ACC112 (cell line): ENCODE measurements around the gene VRK1.

ENCODE experiments used
- H2AFZ ChIP-seq: fragments of 200-600 bp; sonication (generic); one replicate; pipeline ENCODE4 v1.6.0; 2017; ENCODE audit warnings: antibody characterized with exemption, low read length; ENCODE audit not compliant: unreplicated experiment
- H3K27ac ChIP-seq: fragments of 200-600 bp; sonication (generic); 2 replicates; pipeline ENCODE4 v1.5.1; 2014; ENCODE audit warnings: low read depth, mild to moderate bottlenecking, antibody characterized with exemption, low read length, moderate library complexity
- H3K27me3 ChIP-seq: fragments of 200-600 bp; sonication (generic); 2 replicates; pipeline ENCODE4 v1.6.1; 2014; ENCODE audit warnings: mild to moderate bottlenecking, antibody characterized with exemption, low read length, moderate library complexity, mixed read lengths; ENCODE audit not compliant: insufficient read depth
- H3K36me3 ChIP-seq: fragments of 200-600 bp; sonication (generic); 2 replicates; pipeline ENCODE4 v1.6.1; 2016; ENCODE audit warnings: mild to moderate bottlenecking, antibody characterized with exemption, low read length, moderate library complexity, mixed read lengths; ENCODE audit not compliant: insufficient read depth
- H3K4me1 ChIP-seq: fragments of 200-600 bp; sonication (generic); one replicate; pipeline ENCODE4 v1.6.1; 2016; ENCODE audit warnings: low read length, mixed read lengths; ENCODE audit not compliant: insufficient read depth, unreplicated experiment, control insufficient read depth
- H3K4me3 ChIP-seq: fragments of 200-600 bp; sonication (generic); 2 replicates; pipeline ENCODE4 v1.5.1; 2014; ENCODE audit warnings: mild to moderate bottlenecking, low read depth, low read length
- H3K79me2 ChIP-seq: fragments of 200-600 bp; sonication (generic); one replicate; pipeline ENCODE4 v1.6.0; 2016; ENCODE audit warnings: low read length; ENCODE audit not compliant: control insufficient read depth, unreplicated experiment, insufficient read depth

Gene VRK1

DNA sequence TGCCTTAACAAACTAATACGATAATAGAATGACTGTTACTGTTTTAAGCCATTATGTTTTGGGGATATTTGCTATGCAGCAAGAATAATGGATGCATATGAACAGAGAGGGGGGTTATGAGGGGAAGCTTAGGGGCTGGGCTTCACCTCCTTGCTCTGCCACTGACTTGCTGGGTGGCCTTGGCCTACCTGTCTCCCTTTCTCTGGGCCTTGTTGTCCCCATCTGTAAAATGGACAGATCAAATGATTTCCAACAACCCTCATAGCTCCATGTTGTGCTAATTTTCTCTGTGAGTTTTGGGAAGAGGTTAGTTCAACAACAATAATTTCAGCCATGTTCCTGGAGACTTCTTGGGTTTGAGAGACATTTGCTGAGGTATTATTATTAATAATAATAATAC is 119.6 kb downstream of the VRK1 start:
- Histone ChIP-seq H3K4me3 (no peak overlapping the region), H3K79me2 (no peaks in the 10 kb centered on the region), H2AFZ (no peak overlapping the region), H3K27me3 (no peaks in the 10 kb centered on the region), H3K36me3 (no peaks in the 10 kb centered on the region), H3K4me1 (no peaks in the 10 kb centered on the region), H3K27ac (no peak overlapping the region)

DNA sequence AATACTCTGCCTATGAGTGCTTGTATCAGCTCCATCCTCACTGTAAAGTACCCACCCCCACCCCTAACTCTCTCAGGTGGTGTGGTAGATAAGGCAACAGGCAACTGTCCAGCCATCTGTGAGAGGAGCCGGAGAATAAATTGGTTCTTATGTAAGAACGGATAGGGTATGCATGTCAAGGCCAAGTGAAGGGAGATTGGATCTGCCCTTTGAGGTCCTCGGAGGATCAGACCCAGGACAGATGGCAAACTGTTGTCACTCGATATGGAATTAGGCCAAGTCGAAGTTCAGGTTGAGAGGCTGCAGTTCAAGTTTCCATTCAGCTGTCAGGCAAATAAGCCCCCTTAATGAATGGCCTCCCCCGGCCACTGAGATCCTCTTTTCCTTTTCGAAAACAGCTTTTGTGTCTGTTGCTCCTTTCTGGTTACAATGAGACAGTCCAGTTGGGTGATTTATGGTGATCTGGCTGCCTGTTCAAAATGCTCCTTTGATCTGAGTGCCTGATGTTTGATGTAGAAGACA is 120.3 kb downstream of the VRK1 start:
- H3K36me3 ChIP-seq, result no peaks in the 10 kb centered on the region
- H3K27ac ChIP-seq, result no peak overlapping the region
- no peaks in the 10 kb centered on the region for H3K79me2 ChIP-seq
- H3K4me3 ChIP-seq, result no peak overlapping the region
- H3K27me3 ChIP-seq, result no peaks in the 10 kb centered on the region
- no peak overlapping the region for H2AFZ ChIP-seq
- H3K4me1 ChIP-seq, result no peaks in the 10 kb centered on the region

DNA sequence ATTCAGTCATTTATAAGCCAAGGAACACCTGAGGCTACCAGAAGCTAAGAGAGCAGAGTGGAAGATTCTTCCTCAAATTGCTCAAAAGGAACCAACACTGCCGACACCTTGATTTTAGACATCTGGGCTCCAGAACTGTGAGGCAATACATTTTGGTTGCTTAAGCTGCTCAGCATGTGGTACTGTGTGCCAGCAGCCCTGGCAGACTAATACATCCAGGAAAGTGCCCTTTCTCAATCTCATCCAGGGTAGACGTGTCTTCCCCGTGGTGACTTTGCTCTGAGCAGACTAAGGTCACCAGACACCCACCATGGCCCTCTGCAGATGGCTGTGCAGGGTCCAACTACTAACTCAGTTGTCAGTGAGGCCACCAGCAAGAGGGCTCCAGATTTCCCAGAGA is 122.8 kb downstream of the VRK1 start:
- Histone ChIP-seq H3K4me1 (no peaks in the 10 kb centered on the region), H3K27ac (no peak overlapping the region), H3K27me3 (no peaks in the 10 kb centered on the region)

DNA sequence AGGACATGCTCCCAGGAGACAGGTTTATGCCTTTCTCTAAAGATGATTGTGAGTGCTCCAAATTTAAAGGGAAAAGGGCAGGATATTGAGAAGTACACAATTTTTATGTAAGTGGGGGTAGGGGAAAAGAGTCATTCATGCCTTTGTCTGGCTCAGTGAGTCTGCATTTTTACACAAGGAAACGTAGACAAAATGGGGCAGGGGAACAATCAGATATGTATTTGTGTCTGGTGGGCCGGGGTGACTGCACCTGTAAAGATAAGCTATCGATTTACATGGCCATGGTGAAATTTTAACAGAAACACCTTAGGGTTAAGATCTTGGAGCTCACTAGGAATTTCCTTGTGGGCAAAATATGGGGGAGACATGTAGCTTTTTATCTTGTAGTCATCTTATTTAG is 123.6 kb downstream of the VRK1 start:
- no peaks in the 10 kb centered on the region for H3K4me1 ChIP-seq

More for the DNA sequence above, 122.8 kb downstream of the VRK1 start:
- Histone ChIP-seq H2AFZ (no peak overlapping the region), H3K79me2 (no peaks in the 10 kb centered on the region), H3K36me3 (no peaks in the 10 kb centered on the region), H3K4me3 (no peak overlapping the region)

DNA sequence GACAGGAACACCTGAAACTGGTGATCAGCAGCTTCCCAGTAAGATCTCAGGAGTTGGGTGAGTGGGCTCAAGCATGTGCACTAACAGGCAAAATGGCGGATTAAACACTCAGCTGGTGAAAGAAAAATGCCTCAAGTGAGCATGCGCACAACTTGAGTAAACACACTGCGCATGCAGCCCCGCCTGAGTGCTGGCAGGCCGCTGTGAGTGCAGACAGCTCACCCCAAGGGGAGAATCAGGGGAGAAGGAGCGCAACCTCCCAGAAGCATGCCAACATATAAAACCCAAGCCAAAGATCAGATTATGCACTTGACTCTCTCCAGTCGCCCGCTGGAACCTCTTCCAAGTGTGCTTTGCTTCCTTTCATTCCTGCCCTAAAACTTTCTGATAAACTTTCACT is 125.8 kb downstream of the VRK1 start:
- Histone ChIP-seq H3K79me2 (no peaks in the 10 kb centered on the region), H2AFZ (no peak overlapping the region), H3K4me3 (no peak overlapping the region), H3K4me1 (no peaks in the 10 kb centered on the region), H3K27me3 (no peaks in the 10 kb centered on the region), H3K27ac (no peak overlapping the region), H3K36me3 (no peaks in the 10 kb centered on the region)

More for the DNA sequence above, 123.6 kb downstream of the VRK1 start:
- Histone ChIP-seq H3K79me2 (no peaks in the 10 kb centered on the region), H3K36me3 (no peaks in the 10 kb centered on the region), H2AFZ (no peak overlapping the region), H3K27ac (no peak overlapping the region), H3K4me3 (no peak overlapping the region), H3K27me3 (no peaks in the 10 kb centered on the region)

DNA sequence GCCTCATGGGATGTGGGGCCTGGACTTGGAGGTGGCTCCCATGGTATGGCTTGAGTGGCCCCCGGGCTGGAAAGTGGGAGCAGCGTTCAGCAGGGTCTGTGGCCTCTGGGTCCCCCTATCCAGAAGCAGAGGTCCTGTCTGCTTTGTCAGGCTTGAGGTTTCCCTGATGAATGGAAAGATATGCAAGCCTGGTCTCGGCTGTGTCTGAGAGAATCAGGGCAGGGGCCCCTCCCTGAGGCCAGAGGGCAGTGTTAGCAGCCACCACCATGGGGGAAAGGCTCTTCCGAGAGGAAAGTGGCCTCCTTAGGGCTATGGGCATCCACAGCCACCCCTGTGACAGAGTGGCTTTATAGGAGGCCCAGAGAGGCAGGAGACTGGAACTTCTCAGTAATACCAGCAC is 128.2 kb downstream of the VRK1 start:
- no peak overlapping the region for H2AFZ ChIP-seq
- no peaks in the 10 kb centered on the region for H3K36me3 ChIP-seq
- H3K27ac ChIP-seq, result no peak overlapping the region
- no peaks in the 10 kb centered on the region for H3K27me3 ChIP-seq
- no peaks in the 10 kb centered on the region for H3K79me2 ChIP-seq
- no peak overlapping the region for H3K4me3 ChIP-seq
- H3K4me1 ChIP-seq, result no peaks in the 10 kb centered on the region

DNA sequence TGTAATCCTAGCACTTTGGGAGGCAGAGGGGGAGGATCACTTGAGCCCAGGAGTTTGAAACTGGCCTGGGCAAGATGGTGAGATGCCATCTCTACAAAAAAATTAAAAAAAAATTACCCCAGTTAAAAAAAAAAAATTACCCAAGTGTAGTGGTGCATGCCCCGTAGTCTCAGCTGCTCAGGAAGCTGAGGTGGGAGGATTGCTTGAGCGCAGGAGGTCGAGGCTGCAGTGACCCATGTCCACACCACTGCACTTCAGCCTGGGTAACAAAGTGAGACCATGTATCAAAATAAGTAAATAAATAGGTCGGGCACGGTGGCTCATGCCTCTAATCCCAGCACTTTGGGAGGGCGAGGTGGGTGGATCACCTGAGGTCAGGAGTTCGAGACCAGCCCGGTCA is 128.8 kb downstream of the VRK1 start:
- Histone ChIP-seq H3K27me3 (no peaks in the 10 kb centered on the region), H3K79me2 (no peaks in the 10 kb centered on the region), H3K27ac (no peak overlapping the region), H3K4me3 (no peak overlapping the region), H3K4me1 (no peaks in the 10 kb centered on the region), H3K36me3 (no peaks in the 10 kb centered on the region), H2AFZ (no peak overlapping the region)

DNA sequence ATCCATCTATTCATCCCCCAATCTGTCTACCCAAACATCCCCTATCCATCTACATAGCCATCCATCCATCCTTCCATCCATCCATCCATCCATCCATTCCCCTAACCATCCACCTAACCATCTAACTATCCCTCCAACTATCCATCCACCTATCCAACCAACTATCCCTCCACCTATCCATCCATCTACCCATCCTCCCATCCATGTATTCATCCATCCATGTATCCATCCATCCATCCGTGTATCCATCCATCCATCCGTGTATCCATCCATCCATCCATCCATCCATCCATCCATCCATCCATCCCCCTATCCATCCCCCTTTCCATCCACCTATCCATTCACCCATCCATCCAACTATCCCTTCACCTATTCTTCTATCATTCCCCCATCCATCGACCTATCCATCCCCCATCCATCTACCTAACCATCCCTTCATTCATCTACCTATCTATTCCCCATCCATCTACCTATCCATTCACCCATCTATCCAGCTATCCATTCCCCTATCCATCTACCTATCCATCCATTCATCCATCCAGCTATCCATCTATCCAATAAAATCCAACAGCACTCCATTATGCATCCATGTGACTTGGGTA is 131.7 kb downstream of the VRK1 start:
- Histone ChIP-seq H2AFZ (no peak overlapping the region), H3K36me3 (no peaks in the 10 kb centered on the region), H3K4me3 (no peak overlapping the region), H3K27ac (no peak overlapping the region), H3K4me1 (no peaks in the 10 kb centered on the region), H3K27me3 (no peaks in the 10 kb centered on the region), H3K79me2 (no peaks in the 10 kb centered on the region)

DNA sequence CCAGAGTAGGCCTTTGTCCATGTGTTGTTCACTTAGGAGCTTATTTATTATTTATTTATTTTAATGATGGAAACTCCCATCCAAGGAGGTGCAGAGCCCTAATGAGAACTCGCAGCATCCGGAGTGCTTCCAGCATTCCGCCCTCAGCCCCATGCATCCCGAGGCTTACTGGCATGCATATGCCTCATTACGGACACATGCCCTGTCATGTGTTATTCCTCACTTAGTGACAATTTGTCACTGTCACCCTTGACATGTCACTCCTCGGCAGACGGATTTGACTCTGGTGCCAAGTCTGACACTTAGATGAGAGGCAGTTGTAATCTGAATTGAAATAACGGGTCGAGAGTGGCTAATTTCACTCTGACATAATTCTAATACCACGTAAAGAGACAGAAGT is 132.8 kb downstream of the VRK1 start:
- no peak overlapping the region for H3K4me3 ChIP-seq
- H3K79me2 ChIP-seq, result no peaks in the 10 kb centered on the region
- no peaks in the 10 kb centered on the region for H3K27me3 ChIP-seq
- no peak overlapping the region for H3K27ac ChIP-seq
- H2AFZ ChIP-seq, result no peak overlapping the region
- no peaks in the 10 kb centered on the region for H3K4me1 ChIP-seq
- no peaks in the 10 kb centered on the region for H3K36me3 ChIP-seq

DNA sequence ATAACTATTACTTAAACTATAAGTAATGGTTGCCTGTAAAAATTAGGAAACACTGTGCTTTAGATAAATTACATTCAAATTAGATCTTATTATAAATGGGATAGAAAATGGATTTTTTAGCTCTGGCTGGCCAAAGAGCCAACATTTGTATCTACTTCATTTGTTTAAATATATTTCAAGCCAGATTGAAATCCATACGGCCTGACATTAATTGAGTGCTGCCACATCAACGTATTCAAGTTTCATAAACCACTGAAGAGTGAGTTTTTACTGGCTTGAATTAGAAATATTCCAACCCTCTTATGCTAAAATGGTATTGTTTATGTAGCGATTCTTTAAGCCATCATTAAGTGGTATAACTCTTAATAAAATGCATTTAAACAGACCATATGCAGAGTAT is 133.3 kb downstream of the VRK1 start:
- no peak overlapping the region for H3K27ac ChIP-seq
- no peaks in the 10 kb centered on the region for H3K36me3 ChIP-seq
- H3K4me1 ChIP-seq, result no peaks in the 10 kb centered on the region
- no peaks in the 10 kb centered on the region for H3K79me2 ChIP-seq
- H3K4me3 ChIP-seq, result no peak overlapping the region
- H2AFZ ChIP-seq, result no peak overlapping the region
- no peaks in the 10 kb centered on the region for H3K27me3 ChIP-seq
